ENCODE results near the gene PLCH1. TPM values are rescaled to one million over a fixed set of nuclear protein-coding genes. Genes with fewer than 3 reads are reported as not detected.

PLCH1 gene
- total RNA-seq, 2 experiments from 2014 or later = 0.16 to 0.26 TPM

GRCh38 chr3:155512175-155512866 lies 232.6 kb downstream of the PLCH1 start:
- no peak overlapping the region for H3K4me3 Mint-ChIP-seq
- no peak overlapping the region for H3K27ac Mint-ChIP-seq
- ChIA-PET CTCF (no interaction called here), POLR2A (no interaction called here)
- peaks cover 8% of the 10 kb centered on the region for H3K9me3 Mint-ChIP-seq (ENCODE audit: low read depth)
- no peaks in the 10 kb centered on the region for H3K36me3 Mint-ChIP-seq (ENCODE audit: low read depth)
- DNase-seq = no peak
- H3K4me1 Mint-ChIP-seq = no peaks in the 10 kb centered on the region
- peaks cover 1% of the 10 kb centered on the region for H3K27me3 Mint-ChIP-seq
- no peak for ATAC-seq
- intact Hi-C loops (cut with DNase I, micrococcal nuclease) = no loop called here

GRCh38 chr3:155504682-155505081 lies 240.2 kb downstream of the PLCH1 start:
- no peaks in the 10 kb centered on the region for H3K4me1 Mint-ChIP-seq
- ATAC-seq (no peak), DNase-seq (no peak)
- intact Hi-C loops (cut with DNase I, micrococcal nuclease) = no loop called here
- CTCF ChIA-PET = no interaction called here
- no peaks in the 10 kb centered on the region for H3K9me3 Mint-ChIP-seq (ENCODE audit: low read depth)
- POLR2A ChIA-PET = no interaction called here
- H3K36me3 Mint-ChIP-seq (ENCODE audit: low read depth) = no peaks in the 10 kb centered on the region
- no peak overlapping the region for H3K27ac Mint-ChIP-seq
- no peaks in the 10 kb centered on the region for H3K27me3 Mint-ChIP-seq
- H3K4me3 Mint-ChIP-seq = no peak overlapping the region

GRCh38 chr3:155502630-155503029 lies 242.2 kb downstream of the PLCH1 start:
- ATAC-seq (no peak), DNase-seq (no peak)
- POLR2A ChIA-PET = no interaction called here
- Mint-ChIP-seq H3K4me1 (peaks cover 2% of the 10 kb centered on the region), H3K27me3 (no peaks in the 10 kb centered on the region), H3K9me3 (ENCODE audit: low read depth) (no peaks in the 10 kb centered on the region), H3K36me3 (ENCODE audit: low read depth) (no peaks in the 10 kb centered on the region), H3K27ac (no peak overlapping the region), H3K4me3 (no peak overlapping the region)
- CTCF ChIA-PET = no interaction called here
- intact Hi-C loops (cut with DNase I, micrococcal nuclease) = no loop called here

GRCh38 chr3:155500194-155500818 lies 244.6 kb downstream of the PLCH1 start:
- Mint-ChIP-seq H3K27ac (no peak overlapping the region), H3K36me3 (ENCODE audit: low read depth) (no peaks in the 10 kb centered on the region), H3K4me1 (peaks cover 2% of the 10 kb centered on the region), H3K27me3 (no peaks in the 10 kb centered on the region), H3K4me3 (no peak overlapping the region), H3K9me3 (ENCODE audit: low read depth) (no peaks in the 10 kb centered on the region)
- ChIA-PET CTCF (interaction anchor here (1.2 kb wide), 1 partner anchor 84 kb away, joined by 3 read pairs; no protein-coding TSS in a partner anchor), POLR2A (no interaction called here)
- ATAC-seq = no peak
- intact Hi-C loops (cut with DNase I, micrococcal nuclease) = no loop called here
- DNase-seq = no peak

- DNase-seq = no peak
Measured at GRCh38 chr3:155497930-155498647, 246.8 kb downstream of the PLCH1 start.

GRCh38 chr3:155496206-155496605 lies 248.7 kb downstream of the PLCH1 start:
- H3K9me3 Mint-ChIP-seq (ENCODE audit: low read depth) = no peaks in the 10 kb centered on the region
- POLR2A ChIA-PET = no interaction called here
- ATAC-seq (no peak), DNase-seq (no peak)
- H3K27me3 Mint-ChIP-seq = no peaks in the 10 kb centered on the region
- no peaks in the 10 kb centered on the region for H3K36me3 Mint-ChIP-seq (ENCODE audit: low read depth)
- CTCF ChIA-PET = no interaction called here
- intact Hi-C loops (cut with DNase I, micrococcal nuclease) = no loop called here
- no peak overlapping the region for H3K4me3 Mint-ChIP-seq
- H3K27ac Mint-ChIP-seq = no peak overlapping the region
- peaks cover 9% of the 10 kb centered on the region for H3K4me1 Mint-ChIP-seq

More at GRCh38 chr3:155497930-155498647, 246.8 kb downstream of the PLCH1 start:
- Mint-ChIP-seq H3K9me3 (ENCODE audit: low read depth) (no peaks in the 10 kb centered on the region), H3K36me3 (ENCODE audit: low read depth) (no peaks in the 10 kb centered on the region), H3K4me1 (peaks cover 9% of the 10 kb centered on the region), H3K27ac (no peak overlapping the region), H3K27me3 (no peaks in the 10 kb centered on the region), H3K4me3 (no peak overlapping the region)
- intact Hi-C loops (cut with DNase I, micrococcal nuclease) = no loop called here
- POLR2A ChIA-PET = no interaction called here
- ATAC-seq = peak; percentile 39
- CTCF ChIA-PET = no interaction called here

- Mint-ChIP-seq H3K36me3 (ENCODE audit: low read depth) (no peaks in the 10 kb centered on the region), H3K27ac (no peak overlapping the region), H3K4me1 (peaks cover 9% of the 10 kb centered on the region), H3K9me3 (ENCODE audit: low read depth) (no peaks in the 10 kb centered on the region), H3K27me3 (no peaks in the 10 kb centered on the region), H3K4me3 (no peak overlapping the region)
- peak; percentile 5 for DNase-seq
- intact Hi-C loops (cut with DNase I, micrococcal nuclease) = no loop called here
- no peak for ATAC-seq
- ChIA-PET CTCF (no interaction called here), POLR2A (no interaction called here)
Measured at GRCh38 chr3:155495387-155495786, 249.5 kb downstream of the PLCH1 start.

GRCh38 chr3:155494332-155494731 lies 250.5 kb downstream of the PLCH1 start:
- Mint-ChIP-seq H3K27me3 (no peaks in the 10 kb centered on the region), H3K36me3 (ENCODE audit: low read depth) (no peaks in the 10 kb centered on the region), H3K9me3 (ENCODE audit: low read depth) (no peaks in the 10 kb centered on the region), H3K4me3 (no peak overlapping the region), H3K27ac (no peak overlapping the region), H3K4me1 (peaks cover 9% of the 10 kb centered on the region)
- POLR2A ChIA-PET = interaction anchor here (0.7 kb wide), 1 partner anchor 1710 kb away, joined by 3 read pairs; no protein-coding TSS in a partner anchor
- DNase-seq (no peak), ATAC-seq (no peak)
- intact Hi-C loops (cut with DNase I, micrococcal nuclease) = no loop called here
- CTCF ChIA-PET = interaction anchor here (0.6 to 1.0 kb wide), 3 partner anchors 208 to 1239 kb away, joined by 3 to 4 read pairs (median 3); no protein-coding TSS in a partner anchor

- ATAC-seq (no peak), DNase-seq (no peak)
- intact Hi-C loops (cut with DNase I, micrococcal nuclease) = no loop called here
- H3K27ac Mint-ChIP-seq = no peak overlapping the region
- no peak overlapping the region for H3K4me3 Mint-ChIP-seq
- no peaks in the 10 kb centered on the region for H3K27me3 Mint-ChIP-seq
- CTCF ChIA-PET = interaction anchor here (1.2 kb wide), 1 partner anchor 209 kb away, joined by 3 read pairs; no protein-coding TSS in a partner anchor
- POLR2A ChIA-PET = no interaction called here
- H3K36me3 Mint-ChIP-seq (ENCODE audit: low read depth) = no peaks in the 10 kb centered on the region
- no peaks in the 10 kb centered on the region for H3K9me3 Mint-ChIP-seq (ENCODE audit: low read depth)
- H3K4me1 Mint-ChIP-seq = peaks cover 7% of the 10 kb centered on the region
Measured at GRCh38 chr3:155492841-155493240, 252.0 kb downstream of the PLCH1 start.

- no peaks in the 10 kb centered on the region for H3K9me3 Mint-ChIP-seq (ENCODE audit: low read depth)
- CTCF ChIA-PET = interaction anchor here (1.0 to 1.3 kb wide), 3 partner anchors 9 to 210 kb away, joined by 3 to 4 read pairs (median 3); no protein-coding TSS in a partner anchor
Measured at GRCh38 chr3:155491696-155492095, 253.2 kb downstream of the PLCH1 start.

GRCh38 chr3:155488671-155489070 lies 256.2 kb downstream of the PLCH1 start:
- ATAC-seq (no peak), DNase-seq (no peak)
- Mint-ChIP-seq H3K9me3 (ENCODE audit: low read depth) (no peaks in the 10 kb centered on the region), H3K27ac (no peak overlapping the region), H3K36me3 (ENCODE audit: low read depth) (no peaks in the 10 kb centered on the region), H3K4me1 (peaks cover 4% of the 10 kb centered on the region), H3K27me3 (no peaks in the 10 kb centered on the region), H3K4me3 (no peak overlapping the region)
- POLR2A ChIA-PET = no interaction called here
- CTCF ChIA-PET = no interaction called here
- intact Hi-C loops (cut with DNase I, micrococcal nuclease) = no loop called here

More at GRCh38 chr3:155491696-155492095, 253.2 kb downstream of the PLCH1 start:
- ATAC-seq (no peak), DNase-seq (no peak)
- intact Hi-C loops (cut with DNase I, micrococcal nuclease) = no loop called here
- no peaks in the 10 kb centered on the region for H3K36me3 Mint-ChIP-seq (ENCODE audit: low read depth)
- H3K27ac Mint-ChIP-seq = no peak overlapping the region
- no peaks in the 10 kb centered on the region for H3K27me3 Mint-ChIP-seq
- POLR2A ChIA-PET = no interaction called here
- peaks cover 7% of the 10 kb centered on the region for H3K4me1 Mint-ChIP-seq
- H3K4me3 Mint-ChIP-seq = no peak overlapping the region

GRCh38 chr3:155485897-155486296 lies 259.0 kb downstream of the PLCH1 start:
- H3K27me3 Mint-ChIP-seq = no peaks in the 10 kb centered on the region
- CTCF ChIA-PET = interaction anchor here (0.6 kb wide), 1 partner anchor 1348 kb away, joined by 3 read pairs; no protein-coding TSS in a partner anchor
- no peak for DNase-seq
- H3K27ac Mint-ChIP-seq = no peak overlapping the region
- peaks cover 4% of the 10 kb centered on the region for H3K4me1 Mint-ChIP-seq
- intact Hi-C loops (cut with DNase I, micrococcal nuclease) = no loop called here
- H3K4me3 Mint-ChIP-seq = no peak overlapping the region
- no peaks in the 10 kb centered on the region for H3K36me3 Mint-ChIP-seq (ENCODE audit: low read depth)
- POLR2A ChIA-PET = no interaction called here
- no peaks in the 10 kb centered on the region for H3K9me3 Mint-ChIP-seq (ENCODE audit: low read depth)
- no peak for ATAC-seq

Measured in activated CD4-positive, alpha-beta T cell treated with anti-CD3 and anti-CD28 coated beads for 36 hours (primary cell).